Loucy (cell line): ENCODE data around the gene PIM3.

Experiments
- H2AFZ ChIP-seq: fragments of 200-600 bp; sonication (generic); 2 replicates; pipeline ENCODE4 v1.6.0; 2016; ENCODE audit warnings: antibody characterized with exemption, mild to moderate bottlenecking, low read length, moderate library complexity
- H3F3A ChIP-seq: fragments of 200-600 bp; 2 replicates; pipeline ENCODE4 v1.6.0; 2016; ENCODE audit warnings: antibody characterized with exemption, low read depth, mild to moderate bottlenecking
- H3K27me3 ChIP-seq: fragments of 200-600 bp; sonication (generic); 2 replicates; pipeline ENCODE4 v1.6.1; 2014; ENCODE audit warnings: low read length, mild to moderate bottlenecking; ENCODE audit not compliant: insufficient read depth, poor library complexity, severe bottlenecking
- H3K36me3 ChIP-seq: fragments of 200-600 bp; sonication (generic); 2 replicates; pipeline ENCODE4 v1.6.1; 2016; ENCODE audit warnings: low read length; ENCODE audit not compliant: insufficient read depth
- H3K4me1 ChIP-seq: fragments of 200-600 bp; sonication (generic); 2 replicates; pipeline ENCODE4 v1.5.1; 2014; ENCODE audit warnings: low read length, mild to moderate bottlenecking; ENCODE audit not compliant: insufficient read depth, poor library complexity, severe bottlenecking
- H3K4me2 ChIP-seq: fragments of 200-600 bp; sonication (generic); 2 replicates; pipeline ENCODE4 v1.6.0; 2014; ENCODE audit warnings: antibody characterized with exemption, low read length, low read depth, mild to moderate bottlenecking; ENCODE audit not compliant: poor library complexity, severe bottlenecking
- H3K4me3 ChIP-seq: fragments of 200-600 bp; sonication (generic); 2 replicates; pipeline ENCODE4 v1.5.1; 2014; ENCODE audit warnings: low read length, mild to moderate bottlenecking, mixed read lengths; ENCODE audit not compliant: poor library complexity, severe bottlenecking
- H3K79me2 ChIP-seq: fragments of 200-600 bp; sonication (generic); 2 replicates; pipeline ENCODE4 v1.6.1; 2014; ENCODE audit warnings: low read length; ENCODE audit not compliant: insufficient read depth
- H3K9ac ChIP-seq: fragments of 200-600 bp; sonication (generic); 2 replicates; pipeline ENCODE4 v1.6.0; 2014; ENCODE audit warnings: mild to moderate bottlenecking, low read depth, low read length, moderate library complexity; ENCODE audit not compliant: poor library complexity, severe bottlenecking
- H3K9me2 ChIP-seq: fragments of 200-600 bp; sonication (generic); replicated peaks from 2 replicates; pipeline ENCODE4 v1.6.1; 2016; ENCODE audit warnings: low read depth, low read length, mixed read lengths
- H3K9me3 ChIP-seq: fragments of 200-600 bp; sonication (generic); 2 replicates; pipeline ENCODE4 v1.6.1; 2014; ENCODE audit warnings: mild to moderate bottlenecking, antibody characterized with exemption, low read length, low read depth; ENCODE audit not compliant: insufficient read depth
- H4K20me1 ChIP-seq: fragments of 200-600 bp; sonication (generic); 2 replicates; pipeline ENCODE4 v1.6.0; 2014; ENCODE audit warnings: antibody characterized with exemption, low read length, mild to moderate bottlenecking; ENCODE audit not compliant: insufficient read depth, poor library complexity, severe bottlenecking
- CTCF ChIP-seq: fragments of 200-600 bp; sonication (generic); conservative IDR thresholded peaks from 2 replicates; pipeline ENCODE4 v1.5.1; 2014; ENCODE audit warnings: mild to moderate bottlenecking, antibody characterized with exemption, low read length
- EZH2phosphoT487 ChIP-seq: fragments of 200-600 bp; IDR thresholded peaks from 2 replicates; pipeline ENCODE4 v1.6.1; 2018; ENCODE audit warnings: antibody characterized with exemption, mild to moderate bottlenecking, moderate library complexity, borderline replicate concordance

PIM3 gene

GRCh38 chr22:50002791-50003190 lies 42.2 kb downstream of the PIM3 start:
- Histone ChIP-seq H2AFZ (no peak overlapping the region), H3K9me2 (no peaks in the 10 kb centered on the region), H3K4me3 (no peak overlapping the region), H3K36me3 (no peaks in the 10 kb centered on the region), H3K27me3 (no peaks in the 10 kb centered on the region), H3K79me2 (no peaks in the 10 kb centered on the region), H4K20me1 (no peaks in the 10 kb centered on the region), H3K9me3 (no peaks in the 10 kb centered on the region), H3F3A (no peaks in the 10 kb centered on the region), H3K4me2 (no peak overlapping the region), H3K4me1 (no peaks in the 10 kb centered on the region), H3K9ac (no peak overlapping the region)
- TF ChIP-seq EZH2phosphoT487: no peak
- no peak for TF ChIP-seq CTCF

GRCh38 chr22:50004918-50005317 lies 44.3 kb downstream of the PIM3 start:
- Histone ChIP-seq H3K9me2 (no peaks in the 10 kb centered on the region), H2AFZ (no peak overlapping the region), H4K20me1 (no peaks in the 10 kb centered on the region), H3K9ac (no peak overlapping the region), H3K36me3 (no peaks in the 10 kb centered on the region), H3K27me3 (no peaks in the 10 kb centered on the region), H3K79me2 (no peaks in the 10 kb centered on the region), H3K4me3 (no peak overlapping the region), H3K9me3 (no peaks in the 10 kb centered on the region), H3K4me2 (no peak overlapping the region), H3F3A (no peaks in the 10 kb centered on the region), H3K4me1 (no peaks in the 10 kb centered on the region)
- no peak for TF ChIP-seq CTCF
- no peak for TF ChIP-seq EZH2phosphoT487

- no peaks in the 10 kb centered on the region for H3K36me3 ChIP-seq
- H3K9me3 ChIP-seq: no peaks in the 10 kb centered on the region
- TF ChIP-seq CTCF: no peak
- TF ChIP-seq EZH2phosphoT487: no peak
- no peaks in the 10 kb centered on the region for H4K20me1 ChIP-seq
- no peaks in the 10 kb centered on the region for H3K27me3 ChIP-seq
- H3K79me2 ChIP-seq: no peaks in the 10 kb centered on the region
- H2AFZ ChIP-seq: no peak overlapping the region
- no peak overlapping the region for H3K9ac ChIP-seq
- no peak overlapping the region for H3K4me2 ChIP-seq
- no peak overlapping the region for H3K4me3 ChIP-seq
- no peaks in the 10 kb centered on the region for H3K9me2 ChIP-seq
- H3K4me1 ChIP-seq: no peaks in the 10 kb centered on the region
- no peaks in the 10 kb centered on the region for H3F3A ChIP-seq
Measured at GRCh38 chr22:50007057-50007511, 46.5 kb downstream of the PIM3 start.
